ENCODE data around the gene LRRC7.
"Not testable (repeated sequence)": the region's sequence is repeated elsewhere in the genome, so short reads cannot be mapped to it uniquely, and the experiment has no call there.

The LRRC7 gene

DNA sequence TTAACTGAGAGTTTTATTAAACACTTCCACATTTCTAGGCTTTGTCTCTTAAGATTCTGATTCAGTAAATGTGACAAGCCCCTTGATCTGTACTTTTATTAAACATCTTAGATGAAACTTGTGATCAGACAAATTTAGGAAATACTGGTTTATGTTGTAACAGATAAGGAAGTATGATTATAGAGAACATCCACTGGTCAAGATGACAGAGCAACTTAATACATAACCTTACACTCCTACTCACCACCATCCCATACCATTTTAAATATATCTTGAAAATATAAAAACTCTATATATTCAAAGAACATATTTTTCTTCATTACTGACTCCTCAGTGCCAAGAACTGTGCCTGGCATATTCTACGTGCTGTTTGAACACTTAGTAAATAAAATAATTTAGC lies 420.2 kb downstream of the LRRC7 start:
- no peak for DNase-seq

DNA sequence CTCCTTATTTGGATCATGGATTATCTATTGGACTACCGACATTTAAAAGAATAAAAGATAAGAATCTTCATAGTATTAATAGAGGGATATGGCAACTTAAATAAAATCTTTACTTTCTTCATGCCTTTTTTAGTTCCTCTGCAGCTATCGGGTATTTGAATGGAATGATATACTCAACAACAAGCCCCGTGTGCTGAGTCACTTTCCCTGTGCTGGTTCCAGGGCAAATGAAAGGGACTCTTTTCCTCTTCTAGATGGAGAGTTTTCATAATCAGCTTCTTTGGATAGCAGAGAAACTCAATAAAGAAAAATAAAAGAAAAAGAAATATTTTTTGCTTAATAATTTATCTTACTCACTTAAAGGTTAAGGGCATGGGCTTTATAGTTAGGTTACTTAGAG lies 423.9 kb downstream of the LRRC7 start:
- DNase-seq = no peak

DNA sequence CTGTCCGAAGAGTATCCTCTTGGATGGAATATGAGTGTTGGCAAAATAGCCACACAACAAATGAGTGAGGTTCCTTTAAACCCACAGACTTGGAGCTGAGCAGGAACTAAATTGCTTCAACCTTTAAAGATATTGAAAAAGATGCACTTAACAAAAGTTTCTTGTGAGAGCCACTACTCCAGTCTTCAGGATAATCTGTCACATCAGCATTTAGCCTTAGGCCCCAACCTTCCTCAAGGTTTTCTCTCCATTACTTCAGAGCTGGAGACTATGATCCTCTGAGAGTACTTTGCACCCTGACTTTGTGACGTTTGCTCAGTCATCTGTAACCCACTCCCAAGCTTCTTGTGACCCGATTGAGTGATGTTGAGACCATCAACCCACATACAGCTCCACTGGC lies 424.9 kb downstream of the LRRC7 start:
- no peak for DNase-seq

DNA sequence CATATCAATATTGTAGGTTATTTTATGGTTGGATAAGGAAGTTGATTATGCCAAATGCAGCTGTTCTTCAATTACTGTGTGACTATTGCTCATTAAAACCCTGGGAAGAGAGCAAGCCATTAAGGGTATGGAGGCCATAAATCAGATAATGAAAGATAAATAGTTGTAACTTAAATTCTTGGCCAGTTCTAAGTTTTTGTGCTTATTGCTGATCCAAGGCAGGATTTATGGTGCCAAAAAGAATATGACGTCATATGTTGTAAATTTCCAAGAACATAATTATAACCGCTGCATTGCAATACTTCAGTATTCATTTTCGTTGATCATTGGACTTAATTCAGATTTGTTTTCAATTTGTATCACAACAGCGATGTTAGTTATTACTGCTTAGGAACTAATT lies 426.1 kb downstream of the LRRC7 start:
- no peak for DNase-seq

DNA sequence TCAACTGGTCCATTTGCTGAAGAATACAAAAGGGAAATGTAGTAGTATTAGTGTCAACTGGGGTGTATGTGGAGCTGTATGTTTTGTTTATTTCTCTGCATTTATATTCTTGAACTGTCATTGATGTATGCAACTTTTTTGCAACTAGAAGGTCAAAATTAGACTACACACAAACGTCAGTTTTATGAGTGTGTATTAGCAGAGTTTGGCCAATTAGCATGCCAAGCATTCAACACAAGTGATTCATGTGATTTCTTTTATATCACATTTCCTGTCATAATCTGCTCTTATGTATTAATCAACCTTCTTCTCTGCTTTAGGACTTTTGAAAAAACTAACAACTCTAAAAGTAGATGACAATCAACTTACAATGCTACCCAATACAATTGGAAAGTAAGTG lies 426.5 kb downstream of the LRRC7 start:
- DNase-seq = no peak

DNA sequence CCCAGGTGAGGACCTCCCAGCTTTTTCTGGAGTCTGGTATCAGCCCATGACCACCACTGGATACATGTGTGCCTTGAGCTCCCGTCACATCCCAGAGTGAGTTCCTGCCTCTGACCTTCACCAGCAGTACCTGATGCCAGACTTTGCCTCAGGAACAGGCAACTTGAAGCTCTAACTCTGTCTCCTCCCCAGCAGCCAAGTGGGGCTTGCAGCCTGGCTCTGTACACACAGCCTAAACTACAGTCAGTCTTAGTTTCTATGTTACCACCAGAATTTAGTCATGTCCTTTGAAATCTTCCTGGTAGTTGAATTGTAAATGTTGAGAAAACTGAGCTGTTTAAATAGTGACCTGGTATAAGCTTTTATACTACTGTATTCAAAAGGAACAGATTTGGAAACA lies 431.1 kb downstream of the LRRC7 start:
- no peak for DNase-seq

DNA sequence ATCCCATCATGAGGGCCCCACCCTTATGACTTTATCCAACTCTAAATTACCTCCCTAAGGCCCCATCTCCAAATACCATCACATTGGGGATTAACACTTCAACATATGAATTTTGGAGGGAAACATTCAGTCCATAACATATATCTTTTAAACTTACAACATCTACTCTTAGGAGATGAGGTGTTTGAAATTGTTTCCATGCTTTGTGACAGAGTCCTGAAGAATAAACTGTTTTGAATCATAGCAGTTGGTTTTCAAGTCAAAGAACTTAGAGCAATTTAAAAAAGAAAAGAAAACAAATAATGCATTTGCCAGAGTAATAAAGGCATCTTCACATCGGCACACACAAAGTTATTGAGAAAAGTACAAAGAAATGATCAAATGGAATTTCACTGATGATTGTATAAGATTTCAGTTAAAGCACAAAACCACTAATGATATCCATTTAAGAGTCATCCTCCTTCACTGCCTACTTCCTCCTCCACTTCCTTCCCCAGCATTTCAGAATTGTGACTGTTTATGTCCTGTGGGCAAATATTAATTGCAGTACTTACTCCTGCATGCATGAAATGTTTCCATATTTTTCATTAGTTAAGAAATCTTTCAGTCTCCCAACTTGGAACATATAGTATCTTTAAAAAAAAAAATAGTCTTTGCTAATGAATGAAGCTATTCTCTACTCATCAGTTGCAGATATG lies 435.6 kb downstream of the LRRC7 start:
- DNase-seq = no peak

DNA sequence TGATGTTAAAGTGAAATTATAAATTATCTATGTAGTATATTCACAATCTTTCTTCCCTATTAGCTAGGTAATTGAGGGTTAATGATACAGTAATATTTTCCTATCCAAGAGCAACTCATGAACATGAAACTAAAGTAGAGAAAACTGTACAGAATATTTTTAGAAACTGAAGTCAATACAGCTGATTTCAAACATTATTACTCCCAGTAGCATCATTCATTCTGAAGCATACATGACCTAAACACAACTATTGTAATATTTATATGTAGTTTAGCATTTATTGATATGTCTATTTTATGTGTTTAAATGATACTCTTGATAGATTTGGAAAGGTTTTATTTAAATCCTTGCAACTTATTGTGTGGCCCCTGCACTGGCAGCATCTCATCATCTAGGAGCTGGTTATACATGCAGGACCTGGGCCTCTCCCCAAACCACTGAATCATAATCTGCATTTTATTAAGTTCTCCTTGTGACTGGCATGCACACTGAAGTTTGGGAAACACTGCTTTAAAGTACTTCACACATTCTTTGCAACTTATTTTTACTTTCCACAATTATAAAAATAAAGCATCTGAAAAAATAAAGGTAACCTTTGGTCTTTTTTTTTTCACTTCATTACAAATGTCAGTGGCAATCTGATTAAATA lies 437.8 kb downstream of the LRRC7 start:
- DNase-seq = no peak

DNA sequence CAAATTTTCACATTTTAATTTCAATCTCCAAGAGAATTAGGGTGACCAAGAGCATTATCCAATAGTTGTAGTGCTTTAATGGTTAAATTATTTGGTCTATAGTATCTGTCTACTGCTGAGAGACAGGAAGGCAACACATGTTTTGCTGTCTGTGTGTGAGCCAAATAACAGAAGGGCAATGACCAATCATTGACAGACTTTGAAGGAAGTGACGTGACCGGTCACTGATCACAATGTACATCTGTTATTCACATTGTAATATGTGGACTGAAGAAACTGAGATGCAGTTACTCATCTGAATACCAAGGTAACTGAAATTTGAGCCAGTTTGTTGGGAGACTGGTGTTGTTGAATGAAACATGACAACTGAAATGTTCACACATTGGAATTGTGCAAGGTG lies 440.9 kb downstream of the LRRC7 start:
- DNase-seq = no peak

DNA sequence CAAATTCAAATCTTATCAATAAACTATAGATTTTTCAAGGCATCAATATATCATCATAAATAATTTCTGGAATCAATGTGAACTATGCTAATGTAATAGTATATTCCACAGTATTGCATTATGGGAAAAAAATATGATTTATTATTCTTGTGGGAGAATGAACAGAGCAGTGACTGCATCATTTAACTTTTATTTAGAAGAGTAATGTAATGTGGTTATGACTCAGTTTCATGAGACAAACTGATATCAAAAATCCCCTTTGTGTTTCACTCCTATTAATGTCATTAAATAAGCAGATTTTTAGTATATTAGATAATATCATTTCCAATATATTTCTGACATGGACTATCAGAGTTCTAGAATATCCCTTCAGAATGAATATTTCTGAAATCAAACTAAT lies 450.0 kb downstream of the LRRC7 start:
- DNase-seq = no peak

DNA sequence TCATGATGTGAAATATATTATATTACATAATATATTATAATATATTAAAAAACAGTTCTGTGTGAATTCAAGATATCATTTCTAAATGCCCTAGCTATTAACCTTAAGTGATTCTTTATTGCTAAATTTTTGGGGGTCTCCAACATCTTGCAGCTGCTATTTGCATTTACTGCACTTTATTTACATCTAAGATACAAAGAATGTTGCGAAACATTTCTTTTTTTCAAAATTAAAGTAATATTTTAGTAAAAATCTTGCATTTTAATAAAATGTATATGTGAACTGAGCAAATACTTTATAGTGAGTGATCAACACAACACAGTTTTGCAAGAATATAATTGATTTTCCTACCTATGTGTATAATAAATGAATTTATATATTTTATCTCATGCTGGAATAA lies 456.6 kb downstream of the LRRC7 start:
- no peak for DNase-seq

DNA sequence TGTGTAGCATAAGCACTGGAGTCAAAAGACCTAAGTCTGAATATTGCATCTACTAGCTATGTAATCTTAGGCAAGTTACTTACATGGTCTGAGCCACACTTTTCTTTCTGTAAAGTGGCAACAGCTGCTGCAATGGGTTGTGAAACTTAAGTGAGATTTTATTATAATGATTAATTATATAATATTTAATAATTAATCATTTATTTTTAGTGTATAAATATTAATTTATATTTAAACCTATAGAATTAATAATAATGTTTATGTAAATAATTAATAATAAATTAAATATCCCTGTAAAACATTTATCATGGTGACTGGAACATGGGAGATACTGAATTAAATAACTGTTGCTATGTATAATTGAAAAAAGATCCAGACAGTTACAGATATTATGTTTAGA lies 457.3 kb downstream of the LRRC7 start:
- DNase-seq = no peak

DNA sequence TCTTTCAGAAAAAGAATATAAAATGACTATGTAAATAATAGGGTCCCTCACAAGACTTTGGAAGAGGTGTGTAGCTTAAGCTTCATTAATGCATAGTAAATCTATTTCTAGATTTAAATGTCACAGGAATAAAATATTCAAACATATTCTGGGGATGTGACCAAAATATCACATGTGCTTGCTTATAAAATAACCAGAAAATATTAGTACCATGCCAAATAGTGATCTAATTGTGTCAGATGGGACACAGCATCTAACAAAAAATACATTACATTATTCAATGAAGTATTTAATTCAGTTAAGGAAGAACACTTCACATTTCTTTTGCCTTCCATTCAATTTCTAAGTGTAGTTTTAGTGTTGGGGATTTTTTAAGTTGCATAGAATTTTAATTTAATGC lies 458.1 kb downstream of the LRRC7 start:
- DNase-seq = no peak

DNA sequence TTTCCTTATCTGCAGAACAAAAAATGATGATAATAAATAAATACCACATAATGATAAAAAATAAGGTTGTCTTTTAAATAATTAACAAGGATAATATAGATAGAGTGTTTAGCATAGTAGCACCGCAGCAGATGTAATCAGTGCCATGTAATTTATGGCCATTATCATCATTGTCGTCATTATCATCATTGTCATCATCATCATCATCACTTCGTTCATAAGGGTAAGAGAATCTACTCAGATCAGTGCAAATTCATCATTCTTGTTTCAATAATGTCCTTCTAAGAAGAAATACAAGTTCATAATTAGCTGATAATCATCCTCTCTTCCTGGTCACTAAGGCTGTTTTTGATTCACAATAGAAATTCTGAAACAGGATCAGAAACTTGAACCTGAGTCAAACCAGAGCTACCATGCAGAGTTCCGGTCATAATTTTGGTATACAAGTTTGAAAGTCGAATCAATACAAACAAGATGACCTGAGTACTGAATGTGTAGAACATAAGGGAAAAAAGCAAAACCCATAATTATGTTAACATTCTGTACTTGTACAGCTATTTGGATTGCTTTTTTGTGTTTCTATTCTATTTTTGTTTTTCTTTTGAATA lies 465.6 kb downstream of the LRRC7 start:
- no peak for DNase-seq

DNA sequence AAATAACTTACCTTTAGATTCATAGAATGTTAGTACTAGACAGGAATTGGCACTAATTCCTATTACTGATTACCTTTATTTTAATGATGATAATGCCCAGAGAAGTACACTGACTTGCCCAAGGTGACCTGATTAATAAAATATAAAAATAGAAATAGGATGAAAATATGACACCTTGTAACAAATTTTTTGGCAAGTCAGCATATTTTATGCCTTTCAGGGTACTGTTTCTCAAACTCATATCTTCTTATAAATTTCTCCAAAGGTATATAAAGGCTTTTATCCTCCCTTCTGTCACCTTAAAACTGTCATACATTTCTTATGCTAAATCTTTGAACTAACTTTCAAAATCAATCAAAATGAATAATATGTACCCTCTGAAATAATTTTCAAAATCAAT lies 466.2 kb downstream of the LRRC7 start:
- no peak for DNase-seq

DNA sequence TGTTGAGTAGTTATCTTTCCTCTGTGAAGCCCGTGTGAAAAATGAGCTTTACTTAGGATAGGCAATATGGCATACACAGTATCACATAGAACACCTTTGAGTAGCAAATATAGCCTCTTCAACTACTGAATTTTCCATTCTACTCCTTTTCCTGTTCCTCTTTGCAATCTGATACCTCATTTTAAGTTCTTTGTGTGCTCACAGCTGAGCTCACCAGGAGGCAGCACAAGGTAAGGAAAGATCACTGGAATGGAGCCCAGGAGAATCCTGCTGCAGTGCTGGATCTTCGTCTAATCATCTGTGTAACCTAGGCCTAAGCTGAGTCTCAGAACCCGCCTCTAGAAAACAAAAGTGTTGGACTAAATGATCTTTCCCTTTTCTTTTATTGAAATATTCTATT lies 466.7 kb downstream of the LRRC7 start:
- DNase-seq = no peak

DNA sequence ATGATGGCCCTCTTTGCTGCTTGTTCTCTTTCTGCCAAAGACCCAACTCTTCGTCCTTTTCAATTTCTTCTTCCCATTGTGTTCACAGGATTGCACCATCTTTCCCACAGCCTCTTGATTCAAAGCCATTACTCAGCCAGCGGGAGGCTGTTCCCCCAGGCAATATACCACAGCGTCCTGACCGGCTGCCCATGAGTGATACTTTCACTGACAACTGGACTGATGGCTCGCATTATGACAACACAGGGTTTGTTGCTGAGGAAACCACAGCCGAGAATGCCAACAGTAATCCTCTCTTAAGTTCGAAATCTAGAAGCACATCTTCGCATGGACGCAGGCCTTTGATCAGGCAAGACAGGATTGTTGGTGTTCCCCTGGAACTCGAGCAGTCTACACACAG lies 470.3 kb downstream of the LRRC7 start:
- no peak for DNase-seq

DNA sequence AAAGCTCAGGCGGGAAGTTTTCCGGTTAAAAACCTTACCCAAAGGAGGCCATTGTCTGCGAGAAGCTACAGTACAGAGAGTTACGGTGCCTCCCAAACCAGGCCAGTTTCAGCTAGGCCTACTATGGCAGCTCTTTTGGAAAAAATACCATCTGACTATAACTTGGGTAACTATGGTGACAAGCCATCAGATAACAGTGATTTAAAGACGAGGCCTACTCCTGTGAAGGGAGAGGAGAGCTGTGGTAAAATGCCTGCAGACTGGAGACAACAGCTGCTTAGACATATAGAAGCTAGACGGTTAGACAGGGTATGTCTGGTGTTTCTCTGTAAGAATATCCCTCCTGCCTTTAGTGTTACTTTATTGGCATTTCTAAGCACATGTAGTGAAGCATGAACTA lies 471.8 kb downstream of the LRRC7 start:
- DNase-seq = no peak

DNA sequence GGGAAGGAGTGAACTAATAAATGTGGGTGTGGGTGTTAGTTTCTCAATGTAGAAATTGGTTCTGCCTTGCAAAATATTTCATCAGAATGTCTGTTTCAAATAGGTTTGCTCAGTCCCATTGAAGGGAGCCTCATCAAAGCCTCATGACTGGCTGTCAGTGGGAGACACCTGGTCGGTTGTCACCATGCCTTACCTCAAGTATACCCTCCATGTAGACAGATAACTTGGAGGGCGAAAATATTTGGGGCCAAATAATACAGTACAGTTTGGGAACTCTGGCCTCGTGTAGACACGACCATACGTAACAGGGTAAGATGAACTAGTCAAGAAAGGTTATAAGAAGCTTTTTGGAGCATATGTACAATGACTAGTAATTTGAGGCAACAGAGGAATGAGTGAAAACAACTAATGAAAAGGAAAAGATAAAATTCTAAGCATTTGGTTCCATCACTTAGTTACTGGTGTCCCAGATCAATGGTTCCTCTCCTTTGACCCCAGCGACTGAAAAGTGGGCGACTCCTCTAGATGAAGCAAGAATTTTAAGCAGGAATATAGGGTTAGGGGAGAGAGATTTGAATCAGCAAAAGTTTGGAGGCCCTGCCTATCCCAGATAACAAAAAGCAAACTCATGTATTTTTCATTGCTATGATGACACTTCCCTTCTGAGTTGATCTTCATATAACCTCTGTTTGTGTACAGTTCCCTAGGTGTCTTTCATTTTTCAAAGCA lies 473.8 kb downstream of the LRRC7 start:
- DNase-seq = no peak

DNA sequence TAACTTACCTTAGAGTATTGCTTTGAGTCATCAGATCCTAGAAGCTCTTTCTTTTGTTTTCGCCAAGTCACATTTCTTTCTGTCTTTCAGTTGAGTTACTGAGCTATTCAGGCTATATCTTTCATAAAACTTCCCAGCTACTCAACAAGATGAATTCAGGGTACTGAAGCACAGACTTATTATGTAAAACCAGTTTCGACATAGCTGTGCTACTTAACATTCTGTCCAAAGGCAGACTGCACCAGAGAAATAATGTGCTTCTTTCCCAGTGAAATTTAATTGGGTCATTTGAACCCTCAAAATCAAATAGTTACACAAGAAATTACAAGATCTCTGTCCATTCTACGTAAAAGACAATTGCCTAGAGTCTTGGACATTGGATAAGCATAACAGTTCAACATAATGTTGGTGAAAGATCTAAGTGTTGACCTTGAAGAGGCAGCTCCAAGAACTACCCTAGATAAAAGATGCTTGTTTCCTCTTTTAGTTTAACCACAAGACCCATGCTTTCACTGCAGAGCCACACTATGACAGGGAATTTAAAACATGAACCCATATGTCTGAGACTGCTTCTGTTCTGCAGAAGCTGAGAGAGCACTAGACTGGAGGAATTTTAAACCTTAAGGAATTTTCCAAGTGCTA lies 474.5 kb downstream of the LRRC7 start:
- DNase-seq = no peak

DNA sequence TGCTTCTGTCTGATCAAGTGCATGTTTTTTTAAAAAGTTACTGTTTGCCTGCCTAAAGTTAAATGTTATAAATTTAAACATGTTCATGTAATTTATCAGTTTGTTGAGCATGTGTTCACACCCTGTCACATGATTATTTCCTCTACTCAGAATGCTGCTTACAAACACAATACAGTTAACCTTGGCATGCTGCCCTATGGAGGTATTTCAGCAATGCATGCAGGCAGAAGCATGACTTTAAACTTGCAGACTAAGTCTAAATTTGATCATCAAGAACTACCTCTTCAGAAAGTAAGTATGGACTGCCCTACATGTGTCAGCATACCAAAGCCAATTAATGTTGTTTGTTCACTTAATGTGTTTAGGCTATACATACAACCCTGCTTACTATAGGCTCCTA lies 476.1 kb downstream of the LRRC7 start:
- no peak for DNase-seq

DNA sequence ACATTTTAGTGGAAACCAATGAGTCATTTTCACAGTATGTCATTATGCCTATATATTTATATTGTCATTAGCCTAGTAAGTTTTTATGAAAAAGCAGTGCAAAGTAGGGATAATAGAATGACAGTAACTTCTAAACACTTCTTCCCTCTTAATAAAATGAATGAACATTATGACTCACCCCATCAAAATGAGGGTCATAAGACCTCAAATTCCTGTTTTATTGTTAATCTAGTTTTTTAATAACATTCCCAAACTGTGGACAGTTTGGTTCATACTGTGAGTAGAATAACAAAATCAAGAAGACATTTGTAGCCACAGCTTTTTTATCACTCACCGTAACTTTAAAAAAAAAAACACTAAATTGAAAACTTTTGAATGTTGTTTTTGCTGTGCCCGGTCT lies 477.1 kb downstream of the LRRC7 start:
- DNase-seq = no peak

DNA sequence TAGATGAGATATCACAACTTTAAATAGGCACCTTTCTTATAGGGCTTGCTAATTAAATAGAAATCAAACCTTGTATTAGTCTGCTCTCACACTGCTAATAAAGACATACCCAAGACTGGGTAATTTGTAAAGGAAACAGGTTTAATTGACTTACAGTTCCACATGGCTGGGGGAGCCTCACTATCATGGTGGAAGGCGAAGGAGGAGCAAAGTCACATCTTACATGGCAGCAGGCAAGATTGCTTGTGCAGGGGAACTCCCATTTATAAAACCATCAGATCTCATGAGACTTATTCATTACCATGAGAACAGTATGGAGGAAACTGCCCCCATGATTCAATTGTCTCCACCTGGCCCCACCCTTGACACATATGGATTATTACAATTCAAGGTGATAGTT lies 477.9 kb downstream of the LRRC7 start:
- not testable (repeated sequence) for DNase-seq

Measured in GDM1 (cell line).